DMS153 (cell line): ENCODE data around the gene OR1J2.

Source experiments
- DNase-seq: peaks from one replicate; lab custom pipeline; 2025; lab: John Stamatoyannopoulos, UW

OR1J2 gene

GRCh38 chr9:122551371-122551770 lies 40.8 kb downstream of the OR1J2 start:
- no peak for DNase-seq

- no peak for DNase-seq
Observed at GRCh38 chr9:122552812-122553211, 42.2 kb downstream of the OR1J2 start, which contains the start of gene OR1N2. TSS of gene OR1N2 (plus strand) at chr9:122553112. CDS start at chr9:122553212, 100 bp downstream.
